WTC11 (cell line): ENCODE data around the gene FRMD4A. TPM values are rescaled to one million over a fixed set of nuclear protein-coding genes. Genes with fewer than 3 reads are reported as not detected.

Experiments
- ATAC-seq: fragments of 200-7000 bp; cut with Tn5 transposase; 2 replicates; pipeline ENCODE4 v1.10.0; 2021; ENCODE audit warnings: mild to moderate bottlenecking, moderate library complexity
- CTCF ChIA-PET: fragments of 300-600 bp; sonication (Branson Sonifier 250); formaldehyde crosslinking; loops from one replicate; lab custom pipeline; 2021; ENCODE audit warnings: antibody characterized with exemption; lab: Charles Lee
- POLR2A ChIA-PET: fragments of 350-600 bp; sonication (Branson Sonifier 250); formaldehyde crosslinking; loops from one replicate; lab custom pipeline; 2021; ENCODE audit warnings: antibody characterized with exemption; lab: Charles Lee
- DNase-seq: peaks from one replicate; pipeline ENCODE4 v3.0.0; 2021; ENCODE audit warnings: low spot score
- H3K27ac Mint-ChIP-seq: 2 replicates; pipeline ENCODE4 v1.8.0; 2021; ENCODE audit warnings: mixed read lengths
- H3K27me3 Mint-ChIP-seq: 2 replicates; pipeline ENCODE4 v1.8.0; 2021; ENCODE audit warnings: low read depth, mild to moderate bottlenecking, moderate library complexity, mixed read lengths
- H3K36me3 Mint-ChIP-seq: 2 replicates; pipeline ENCODE4 v1.8.0; 2021; ENCODE audit warnings: mixed read lengths
- H3K4me1 Mint-ChIP-seq: 2 replicates; pipeline ENCODE4 v1.8.0; 2022; ENCODE audit warnings: mixed read lengths
- H3K4me3 Mint-ChIP-seq: 2 replicates; pipeline ENCODE4 v1.8.0; 2021; ENCODE audit warnings: mild to moderate bottlenecking, moderate library complexity, mixed read lengths
- H3K9me3 Mint-ChIP-seq: 2 replicates; pipeline ENCODE4 v1.8.0; 2021; ENCODE audit warnings: mixed read lengths
- ATF1 ChIP-seq: sonication (generic); formaldehyde crosslinking; IDR thresholded peaks from 2 replicates; pipeline ENCODE4 v1.8.1; 2023; ENCODE audit warnings: mild to moderate bottlenecking, moderate library complexity, missing genetic modification reagents
- CREB1 ChIP-seq: sonication (generic); formaldehyde crosslinking; IDR thresholded peaks from 2 replicates; pipeline ENCODE4 v1.8.0; 2023; ENCODE audit warnings: mild to moderate bottlenecking, missing genetic modification reagents
- CREM ChIP-seq: sonication (generic); formaldehyde crosslinking; IDR thresholded peaks from 2 replicates; pipeline ENCODE4 v1.8.1; 2022; ENCODE audit warnings: mild to moderate bottlenecking, missing genetic modification reagents, moderate library complexity
- CTCF ChIP-seq: fragments of 200-600 bp; IDR thresholded peaks from 2 replicates; pipeline ENCODE4 v1.8.0; 2022; ENCODE audit warnings: antibody characterized with exemption
- FOXK1 ChIP-seq: sonication (generic); formaldehyde crosslinking; IDR thresholded peaks from 2 replicates; pipeline ENCODE4 v1.8.0; 2022; ENCODE audit warnings: mild to moderate bottlenecking, moderate library complexity, missing genetic modification reagents
- GABPB1 ChIP-seq: sonication (generic); formaldehyde crosslinking; IDR thresholded peaks from 2 replicates; pipeline ENCODE4 v1.8.1; 2023; ENCODE audit warnings: mild to moderate bottlenecking, missing genetic modification reagents
- NFATC4 ChIP-seq: fragments of 250-450 bp; sonication (Bioruptor Pico); IDR thresholded peaks from 2 replicates; pipeline ENCODE4 v1.9.0; 2021; ENCODE audit warnings: mild to moderate bottlenecking
- NFE2L1 ChIP-seq: sonication (generic); formaldehyde crosslinking; IDR thresholded peaks from 2 replicates; pipeline ENCODE4 v1.8.1; 2023; ENCODE audit warnings: missing genetic modification reagents
- OVOL2 ChIP-seq: fragments of 250-450 bp; sonication (Bioruptor Pico); IDR thresholded peaks from 2 replicates; pipeline ENCODE4 v1.9.0; 2021; ENCODE audit warnings: mild to moderate bottlenecking, borderline replicate concordance
- SOX15 ChIP-seq: fragments of 250-450 bp; sonication (Bioruptor Pico); IDR thresholded peaks from 2 replicates; pipeline ENCODE4 v1.9.0; 2021; ENCODE audit warnings: mild to moderate bottlenecking
- ZMAT4 ChIP-seq: fragments of 250-450 bp; sonication (Bioruptor Pico); IDR thresholded peaks from 2 replicates; pipeline ENCODE4 v1.9.0; 2021; ENCODE audit warnings: mild to moderate bottlenecking
- ZNF121 ChIP-seq: sonication (generic); formaldehyde crosslinking; IDR thresholded peaks from 2 replicates; pipeline ENCODE4 v1.8.0; 2023; ENCODE audit warnings: missing genetic modification reagents
- ZNF138 ChIP-seq: sonication (generic); formaldehyde crosslinking; conservative IDR thresholded peaks from 2 replicates; pipeline ENCODE4 v1.8.1; 2022; ENCODE audit warnings: mild to moderate bottlenecking, moderate library complexity, missing genetic modification reagents
- ZNF232 ChIP-seq: sonication (generic); formaldehyde crosslinking; IDR thresholded peaks from 2 replicates; pipeline ENCODE4 v1.8.0; 2022; ENCODE audit warnings: mild to moderate bottlenecking, missing genetic modification reagents
- ZNF671 ChIP-seq: fragments of 250-450 bp; sonication (Bioruptor Pico); IDR thresholded peaks from 2 replicates; pipeline ENCODE4 v1.8.0; 2021; ENCODE audit warnings: mild to moderate bottlenecking
- total RNA-seq: library from RNA; stranded (reverse); gene quantifications from 3 replicates; pipeline ENCODE4 v1.2.3, GENCODE V29; 2021
- TF ChIP-seq, protein P1 (sequence below): sonication (generic); formaldehyde crosslinking; IDR thresholded peaks from 2 replicates; pipeline ENCODE4 v1.8.1; 2023; ENCODE audit warnings: mild to moderate bottlenecking, missing genetic modification reagents
- TF ChIP-seq, protein P2 (sequence below): sonication (generic); formaldehyde crosslinking; conservative IDR thresholded peaks from 2 replicates; pipeline ENCODE4 v1.8.1; 2023; ENCODE audit warnings: mild to moderate bottlenecking, low read depth, missing genetic modification reagents, moderate library complexity
- TF ChIP-seq, protein P3 (sequence below): sonication (generic); formaldehyde crosslinking; IDR thresholded peaks from 2 replicates; pipeline ENCODE4 v1.8.1; 2022; ENCODE audit warnings: mild to moderate bottlenecking, missing genetic modification reagents, moderate library complexity, borderline replicate concordance
- TF ChIP-seq, protein P4 (sequence below): fragments of 250-450 bp; sonication (Bioruptor Pico); IDR thresholded peaks from 2 replicates; pipeline ENCODE4 v1.9.0; 2021; ENCODE audit warnings: moderate library complexity, mild to moderate bottlenecking, inconsistent platforms, borderline replicate concordance
- TF ChIP-seq, protein P5 (sequence below): sonication (generic); formaldehyde crosslinking; IDR thresholded peaks from 2 replicates; pipeline ENCODE4 v1.8.0; 2022; ENCODE audit warnings: mild to moderate bottlenecking, missing genetic modification reagents
- TF ChIP-seq, protein P6 (sequence below): sonication (generic); formaldehyde crosslinking; IDR thresholded peaks from 2 replicates; pipeline ENCODE4 v1.8.0; 2022; ENCODE audit warnings: mild to moderate bottlenecking, missing genetic modification reagents
- TF ChIP-seq, protein P7 (sequence below): sonication (generic); formaldehyde crosslinking; IDR thresholded peaks from 2 replicates; pipeline ENCODE4 v1.8.0; 2023; ENCODE audit warnings: missing genetic modification reagents

Gene FRMD4A
- total RNA-seq, 1 experiment from 2014 or later, result 35.5 TPM

DNA sequence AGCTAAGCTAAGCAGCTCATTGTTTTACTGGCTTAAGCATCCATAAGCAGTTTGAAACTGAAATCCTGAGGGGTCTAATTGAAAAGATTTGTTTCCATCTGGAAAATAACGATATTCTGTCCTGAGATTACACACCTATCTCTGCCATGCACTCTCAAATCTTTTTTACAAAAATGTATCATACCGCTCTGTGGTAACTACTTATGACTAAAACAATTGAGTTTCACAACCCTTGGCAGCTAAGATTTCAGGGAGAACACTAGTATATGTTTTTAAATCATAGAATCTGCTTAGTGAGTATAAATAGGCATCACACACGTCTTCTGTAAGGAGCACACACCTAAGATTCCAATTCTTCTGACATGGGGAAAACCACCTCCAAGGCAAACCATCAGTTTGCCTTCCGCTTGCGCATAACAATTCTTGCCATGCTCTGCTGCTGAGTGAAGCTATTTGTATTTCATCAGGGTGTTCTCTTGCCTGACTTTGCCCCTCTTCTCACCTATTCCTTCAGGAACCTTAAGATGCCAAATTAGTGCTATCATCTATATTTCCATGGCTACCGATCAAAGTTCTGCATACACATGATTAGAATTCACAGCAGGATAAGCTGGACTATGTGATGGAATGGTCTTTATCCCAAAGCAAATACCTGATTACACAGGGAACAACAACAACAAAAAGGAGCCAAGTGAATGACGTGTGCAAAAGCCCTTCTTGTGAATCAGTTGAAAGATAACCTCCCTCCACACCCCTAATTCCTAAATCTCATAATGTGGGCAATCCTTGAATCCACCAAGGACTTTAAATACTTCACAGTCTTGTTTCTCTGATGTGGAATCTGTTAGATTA, 703.0 kb downstream of the FRMD4A start (continued):
- TF ChIP-seq FOXK1 (CRISPR knock-in tag), result no peak
- TF ChIP-seq, protein P1, sequence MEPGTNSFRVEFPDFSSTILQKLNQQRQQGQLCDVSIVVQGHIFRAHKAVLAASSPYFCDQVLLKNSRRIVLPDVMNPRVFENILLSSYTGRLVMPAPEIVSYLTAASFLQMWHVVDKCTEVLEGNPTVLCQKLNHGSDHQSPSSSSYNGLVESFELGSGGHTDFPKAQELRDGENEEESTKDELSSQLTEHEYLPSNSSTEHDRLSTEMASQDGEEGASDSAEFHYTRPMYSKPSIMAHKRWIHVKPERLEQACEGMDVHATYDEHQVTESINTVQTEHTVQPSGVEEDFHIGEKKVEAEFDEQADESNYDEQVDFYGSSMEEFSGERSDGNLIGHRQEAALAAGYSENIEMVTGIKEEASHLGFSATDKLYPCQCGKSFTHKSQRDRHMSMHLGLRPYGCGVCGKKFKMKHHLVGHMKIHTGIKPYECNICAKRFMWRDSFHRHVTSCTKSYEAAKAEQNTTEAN (CRISPR knock-in tag), result no peak
- no peak for TF ChIP-seq GABPB1 (CRISPR knock-in tag)
- no peak for TF ChIP-seq ZNF138 (CRISPR knock-in tag)

- Mint-ChIP-seq H3K36me3 (no peaks in the 10 kb centered on the region), H3K27ac (no peak overlapping the region), H3K4me3 (no peak overlapping the region), H3K9me3 (no peaks in the 10 kb centered on the region), H3K27me3 (no peaks in the 10 kb centered on the region), H3K4me1 (peaks cover 6% of the 10 kb centered on the region)
- DNase-seq, result no peak
- CTCF ChIA-PET, result no interaction called here
- POLR2A ChIA-PET, result no interaction called here
- TF ChIP-seq CREB1 (CRISPR knock-in tag) (no peak), ZNF138 (CRISPR knock-in tag) (no peak), ZNF671 (CRISPR knock-in tag) (no peak), OVOL2 (no peak), ZNF121 (CRISPR knock-in tag) (no peak), ZMAT4 (CRISPR knock-in tag) (no peak), NFATC4 (no peak), SOX15 (no peak)
- TF ChIP-seq, protein P2, sequence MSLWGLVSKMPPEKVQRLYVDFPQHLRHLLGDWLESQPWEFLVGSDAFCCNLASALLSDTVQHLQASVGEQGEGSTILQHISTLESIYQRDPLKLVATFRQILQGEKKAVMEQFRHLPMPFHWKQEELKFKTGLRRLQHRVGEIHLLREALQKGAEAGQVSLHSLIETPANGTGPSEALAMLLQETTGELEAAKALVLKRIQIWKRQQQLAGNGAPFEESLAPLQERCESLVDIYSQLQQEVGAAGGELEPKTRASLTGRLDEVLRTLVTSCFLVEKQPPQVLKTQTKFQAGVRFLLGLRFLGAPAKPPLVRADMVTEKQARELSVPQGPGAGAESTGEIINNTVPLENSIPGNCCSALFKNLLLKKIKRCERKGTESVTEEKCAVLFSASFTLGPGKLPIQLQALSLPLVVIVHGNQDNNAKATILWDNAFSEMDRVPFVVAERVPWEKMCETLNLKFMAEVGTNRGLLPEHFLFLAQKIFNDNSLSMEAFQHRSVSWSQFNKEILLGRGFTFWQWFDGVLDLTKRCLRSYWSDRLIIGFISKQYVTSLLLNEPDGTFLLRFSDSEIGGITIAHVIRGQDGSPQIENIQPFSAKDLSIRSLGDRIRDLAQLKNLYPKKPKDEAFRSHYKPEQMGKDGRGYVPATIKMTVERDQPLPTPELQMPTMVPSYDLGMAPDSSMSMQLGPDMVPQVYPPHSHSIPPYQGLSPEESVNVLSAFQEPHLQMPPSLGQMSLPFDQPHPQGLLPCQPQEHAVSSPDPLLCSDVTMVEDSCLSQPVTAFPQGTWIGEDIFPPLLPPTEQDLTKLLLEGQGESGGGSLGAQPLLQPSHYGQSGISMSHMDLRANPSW (CRISPR knock-in tag), result no peak
- TF ChIP-seq, protein P3, sequence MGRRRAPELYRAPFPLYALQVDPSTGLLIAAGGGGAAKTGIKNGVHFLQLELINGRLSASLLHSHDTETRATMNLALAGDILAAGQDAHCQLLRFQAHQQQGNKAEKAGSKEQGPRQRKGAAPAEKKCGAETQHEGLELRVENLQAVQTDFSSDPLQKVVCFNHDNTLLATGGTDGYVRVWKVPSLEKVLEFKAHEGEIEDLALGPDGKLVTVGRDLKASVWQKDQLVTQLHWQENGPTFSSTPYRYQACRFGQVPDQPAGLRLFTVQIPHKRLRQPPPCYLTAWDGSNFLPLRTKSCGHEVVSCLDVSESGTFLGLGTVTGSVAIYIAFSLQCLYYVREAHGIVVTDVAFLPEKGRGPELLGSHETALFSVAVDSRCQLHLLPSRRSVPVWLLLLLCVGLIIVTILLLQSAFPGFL (CRISPR knock-in tag), result no peak
- ATAC-seq, result no peak
Observed at GRCh38 chr10:13624630-13625029, 706.1 kb downstream of the FRMD4A start.

DNA sequence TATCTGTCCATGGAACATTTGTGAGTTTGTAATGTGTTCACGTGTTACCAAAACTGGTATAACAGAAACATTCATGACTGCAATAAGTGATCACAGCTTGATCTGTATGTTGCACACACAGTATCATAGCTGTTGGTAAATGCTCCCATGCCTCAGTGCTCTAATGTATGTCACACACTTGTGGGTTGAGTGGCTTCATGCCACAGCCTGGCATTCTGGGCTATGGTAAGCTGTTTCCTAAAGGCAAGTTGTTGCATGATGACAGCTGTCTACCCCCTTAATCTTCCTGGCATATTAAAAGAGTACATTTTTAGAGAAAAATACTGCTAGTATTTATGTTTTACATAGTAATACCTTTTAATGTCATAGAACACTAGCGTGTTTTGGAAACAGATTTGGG, 708.8 kb downstream of the FRMD4A start:
- no peaks in the 10 kb centered on the region for H3K27me3 Mint-ChIP-seq
- ATAC-seq (no peak), DNase-seq (no peak)
- ChIA-PET CTCF (interaction anchor here (1.8 kb wide), 1 partner anchor 9 kb away, joined by 5 read pairs; no protein-coding TSS in a partner anchor), POLR2A (no interaction called here)
- no peak overlapping the region for H3K27ac Mint-ChIP-seq
- no peaks in the 10 kb centered on the region for H3K9me3 Mint-ChIP-seq
- H3K36me3 Mint-ChIP-seq, result peaks cover 9% of the 10 kb centered on the region
- H3K4me3 Mint-ChIP-seq, result no peak overlapping the region
- peaks cover under 1% of the 10 kb centered on the region; the same call in 1 of the 2 replicates for H3K4me1 Mint-ChIP-seq
- TF ChIP-seq ZNF671 (CRISPR knock-in tag) (no peak), NFE2L1 (CRISPR knock-in tag) (no peak), CREM (CRISPR knock-in tag) (no peak), ATF1 (no peak), ZNF232 (CRISPR knock-in tag) (no peak), CTCF (no peak)
- TF ChIP-seq, protein P4, sequence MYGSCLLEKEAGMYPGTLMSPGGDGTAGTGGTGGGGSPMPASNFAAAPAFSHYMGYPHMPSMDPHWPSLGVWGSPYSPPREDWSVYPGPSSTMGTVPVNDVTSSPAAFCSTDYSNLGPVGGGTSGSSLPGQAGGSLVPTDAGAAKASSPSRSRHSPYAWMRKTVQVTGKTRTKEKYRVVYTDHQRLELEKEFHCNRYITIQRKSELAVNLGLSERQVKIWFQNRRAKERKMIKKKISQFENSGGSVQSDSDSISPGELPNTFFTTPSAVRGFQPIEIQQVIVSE (CRISPR knock-in tag), result no peak
- TF ChIP-seq, protein P5, sequence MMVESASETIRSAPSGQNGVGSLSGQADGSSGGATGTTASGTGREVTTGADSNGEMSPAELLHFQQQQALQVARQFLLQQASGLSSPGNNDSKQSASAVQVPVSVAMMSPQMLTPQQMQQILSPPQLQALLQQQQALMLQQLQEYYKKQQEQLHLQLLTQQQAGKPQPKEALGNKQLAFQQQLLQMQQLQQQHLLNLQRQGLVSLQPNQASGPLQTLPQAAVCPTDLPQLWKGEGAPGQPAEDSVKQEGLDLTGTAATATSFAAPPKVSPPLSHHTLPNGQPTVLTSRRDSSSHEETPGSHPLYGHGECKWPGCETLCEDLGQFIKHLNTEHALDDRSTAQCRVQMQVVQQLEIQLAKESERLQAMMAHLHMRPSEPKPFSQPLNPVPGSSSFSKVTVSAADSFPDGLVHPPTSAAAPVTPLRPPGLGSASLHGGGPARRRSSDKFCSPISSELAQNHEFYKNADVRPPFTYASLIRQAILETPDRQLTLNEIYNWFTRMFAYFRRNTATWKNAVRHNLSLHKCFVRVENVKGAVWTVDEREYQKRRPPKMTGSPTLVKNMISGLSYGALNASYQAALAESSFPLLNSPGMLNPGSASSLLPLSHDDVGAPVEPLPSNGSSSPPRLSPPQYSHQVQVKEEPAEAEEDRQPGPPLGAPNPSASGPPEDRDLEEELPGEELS (CRISPR knock-in tag), result no peak
- TF ChIP-seq, protein P6, sequence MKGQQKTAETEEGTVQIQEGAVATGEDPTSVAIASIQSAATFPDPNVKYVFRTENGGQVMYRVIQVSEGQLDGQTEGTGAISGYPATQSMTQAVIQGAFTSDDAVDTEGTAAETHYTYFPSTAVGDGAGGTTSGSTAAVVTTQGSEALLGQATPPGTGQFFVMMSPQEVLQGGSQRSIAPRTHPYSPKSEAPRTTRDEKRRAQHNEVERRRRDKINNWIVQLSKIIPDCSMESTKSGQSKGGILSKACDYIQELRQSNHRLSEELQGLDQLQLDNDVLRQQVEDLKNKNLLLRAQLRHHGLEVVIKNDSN, result no peak
- TF ChIP-seq, protein P7, sequence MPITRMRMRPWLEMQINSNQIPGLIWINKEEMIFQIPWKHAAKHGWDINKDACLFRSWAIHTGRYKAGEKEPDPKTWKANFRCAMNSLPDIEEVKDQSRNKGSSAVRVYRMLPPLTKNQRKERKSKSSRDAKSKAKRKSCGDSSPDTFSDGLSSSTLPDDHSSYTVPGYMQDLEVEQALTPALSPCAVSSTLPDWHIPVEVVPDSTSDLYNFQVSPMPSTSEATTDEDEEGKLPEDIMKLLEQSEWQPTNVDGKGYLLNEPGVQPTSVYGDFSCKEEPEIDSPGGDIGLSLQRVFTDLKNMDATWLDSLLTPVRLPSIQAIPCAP (CRISPR knock-in tag), result no peak
